Nephron progenitor cell (in vitro differentiated cells): Measurements from ENCODE around the gene MCOLN3.

ENCODE experiments used
- DNase-seq: peaks from one replicate; pipeline ENCODE4 v3.0.0; 2021
- H3K27ac Mint-ChIP-seq: 2 replicates; pipeline ENCODE4 v1.8.0; 2021; ENCODE audit warnings: mild to moderate bottlenecking, moderate library complexity, mixed read lengths
- H3K27me3 Mint-ChIP-seq: 2 replicates; pipeline ENCODE4 v1.8.0; 2021; ENCODE audit warnings: mild to moderate bottlenecking, low read depth, mixed read lengths; ENCODE audit not compliant: poor library complexity
- H3K36me3 Mint-ChIP-seq: 2 replicates; pipeline ENCODE4 v1.8.0; 2021; ENCODE audit warnings: low read depth, mixed read lengths
- H3K4me1 Mint-ChIP-seq: 2 replicates; pipeline ENCODE4 v1.8.0; 2021; ENCODE audit warnings: mixed read lengths
- H3K4me3 Mint-ChIP-seq: 2 replicates; pipeline ENCODE4 v1.8.0; 2021; ENCODE audit warnings: mild to moderate bottlenecking, moderate library complexity, mixed read lengths
- H3K9me3 Mint-ChIP-seq: 2 replicates; pipeline ENCODE4 v1.8.0; 2021; ENCODE audit warnings: mild to moderate bottlenecking, moderate library complexity, mixed read lengths
- TF ChIP-seq, protein P1 (sequence below): fragments of 200-600 bp; sonication (generic); IDR thresholded peaks from 2 replicates; pipeline ENCODE4 v1.5.0; 2021; ENCODE audit warnings: antibody characterized with exemption

Gene MCOLN3

DNA sequence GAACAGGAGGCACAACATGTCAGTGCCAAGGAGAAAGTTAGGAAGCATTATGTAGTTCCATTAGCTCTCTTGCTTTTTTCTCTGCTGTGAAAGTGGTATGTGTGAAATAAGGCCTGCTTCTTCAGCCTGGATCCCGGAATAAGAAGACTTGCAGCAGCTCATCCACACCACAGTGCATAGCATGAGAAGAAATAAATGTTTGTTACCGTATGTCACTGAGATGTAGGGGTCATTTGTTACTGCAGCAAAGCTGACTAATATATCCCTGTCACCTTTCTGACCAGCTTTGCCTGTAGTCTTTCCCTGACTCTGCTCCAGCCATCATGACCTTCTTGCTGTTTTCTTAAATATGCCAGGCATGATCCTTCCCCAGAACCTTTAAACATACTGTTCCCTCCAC is 20.5 kb upstream of the MCOLN3 start:
- no peaks in the 10 kb centered on the region for H3K4me1 Mint-ChIP-seq
- no peak overlapping the region for H3K4me3 Mint-ChIP-seq
- no peaks in the 10 kb centered on the region for H3K36me3 Mint-ChIP-seq
- peaks cover 3% of the 10 kb centered on the region for H3K9me3 Mint-ChIP-seq
- TF ChIP-seq, protein P1, sequence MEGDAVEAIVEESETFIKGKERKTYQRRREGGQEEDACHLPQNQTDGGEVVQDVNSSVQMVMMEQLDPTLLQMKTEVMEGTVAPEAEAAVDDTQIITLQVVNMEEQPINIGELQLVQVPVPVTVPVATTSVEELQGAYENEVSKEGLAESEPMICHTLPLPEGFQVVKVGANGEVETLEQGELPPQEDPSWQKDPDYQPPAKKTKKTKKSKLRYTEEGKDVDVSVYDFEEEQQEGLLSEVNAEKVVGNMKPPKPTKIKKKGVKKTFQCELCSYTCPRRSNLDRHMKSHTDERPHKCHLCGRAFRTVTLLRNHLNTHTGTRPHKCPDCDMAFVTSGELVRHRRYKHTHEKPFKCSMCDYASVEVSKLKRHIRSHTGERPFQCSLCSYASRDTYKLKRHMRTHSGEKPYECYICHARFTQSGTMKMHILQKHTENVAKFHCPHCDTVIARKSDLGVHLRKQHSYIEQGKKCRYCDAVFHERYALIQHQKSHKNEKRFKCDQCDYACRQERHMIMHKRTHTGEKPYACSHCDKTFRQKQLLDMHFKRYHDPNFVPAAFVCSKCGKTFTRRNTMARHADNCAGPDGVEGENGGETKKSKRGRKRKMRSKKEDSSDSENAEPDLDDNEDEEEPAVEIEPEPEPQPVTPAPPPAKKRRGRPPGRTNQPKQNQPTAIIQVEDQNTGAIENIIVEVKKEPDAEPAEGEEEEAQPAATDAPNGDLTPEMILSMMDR = no peak
- no peak overlapping the region for H3K27ac Mint-ChIP-seq
- DNase-seq = no peak
- peaks cover 3% of the 10 kb centered on the region for H3K27me3 Mint-ChIP-seq

DNA sequence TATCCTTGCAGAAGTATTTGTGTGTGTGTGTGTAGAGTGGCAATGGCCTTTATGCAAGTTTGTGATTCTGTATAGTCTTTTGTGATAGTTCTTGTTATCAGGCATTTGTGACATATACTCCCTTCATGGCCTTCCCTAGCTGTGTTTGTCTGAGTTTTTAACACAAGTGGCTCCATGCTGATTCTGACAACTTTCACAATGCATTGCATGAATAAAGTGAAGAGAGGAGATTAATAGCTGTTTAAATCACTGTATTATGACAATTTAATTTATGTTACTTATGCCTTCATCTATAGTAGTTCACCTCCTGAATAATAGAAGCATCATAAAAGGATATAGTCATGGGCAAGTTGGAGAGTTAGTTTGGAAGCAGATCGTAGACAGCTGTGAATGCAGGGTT is 17.2 kb upstream of the MCOLN3 start:
- TF ChIP-seq, protein P1 = no peak
- Mint-ChIP-seq H3K36me3 (no peaks in the 10 kb centered on the region), H3K4me1 (peaks cover 21% of the 10 kb centered on the region), H3K27ac (no peak overlapping the region), H3K4me3 (no peak overlapping the region), H3K9me3 (no peaks in the 10 kb centered on the region), H3K27me3 (peaks cover 3% of the 10 kb centered on the region)
- no peak for DNase-seq

DNA sequence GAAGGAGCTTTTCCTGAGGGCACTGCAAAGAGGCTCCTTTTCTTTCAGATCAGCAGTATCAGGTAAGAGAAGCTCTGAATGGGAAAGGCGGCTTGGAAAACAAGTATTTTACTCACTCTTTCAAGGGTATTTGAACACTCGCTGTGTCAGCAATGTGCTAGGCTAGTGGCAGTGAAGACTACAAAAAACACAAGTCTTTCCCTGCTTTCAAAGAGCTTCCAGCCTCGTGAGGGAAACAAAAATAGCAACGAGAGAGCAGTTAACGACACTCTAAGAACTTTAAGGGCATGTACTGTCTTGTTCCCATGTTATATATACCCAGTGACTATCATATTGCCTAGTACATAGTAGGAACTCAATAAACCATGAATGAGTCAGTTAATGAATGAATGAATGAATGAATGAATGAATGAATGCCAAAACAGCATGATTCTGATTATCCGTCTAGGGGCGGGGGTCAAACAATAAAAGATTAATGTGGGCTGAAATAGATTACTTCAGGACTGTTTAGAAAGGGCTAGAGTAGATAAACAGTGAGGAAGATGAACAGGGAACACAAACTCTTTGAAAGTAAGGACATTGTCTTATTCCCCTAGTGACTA is 14.2 kb upstream of the MCOLN3 start:
- Mint-ChIP-seq H3K9me3 (no peaks in the 10 kb centered on the region), H3K27ac (peak overlapping the region; percentile 50), H3K36me3 (no peaks in the 10 kb centered on the region), H3K4me1 (peaks cover 27% of the 10 kb centered on the region), H3K4me3 (peak overlapping the region; percentile 89), H3K27me3 (peaks cover 13% of the 10 kb centered on the region)
- DNase-seq = no peak
- TF ChIP-seq, protein P1 = no peak

DNA sequence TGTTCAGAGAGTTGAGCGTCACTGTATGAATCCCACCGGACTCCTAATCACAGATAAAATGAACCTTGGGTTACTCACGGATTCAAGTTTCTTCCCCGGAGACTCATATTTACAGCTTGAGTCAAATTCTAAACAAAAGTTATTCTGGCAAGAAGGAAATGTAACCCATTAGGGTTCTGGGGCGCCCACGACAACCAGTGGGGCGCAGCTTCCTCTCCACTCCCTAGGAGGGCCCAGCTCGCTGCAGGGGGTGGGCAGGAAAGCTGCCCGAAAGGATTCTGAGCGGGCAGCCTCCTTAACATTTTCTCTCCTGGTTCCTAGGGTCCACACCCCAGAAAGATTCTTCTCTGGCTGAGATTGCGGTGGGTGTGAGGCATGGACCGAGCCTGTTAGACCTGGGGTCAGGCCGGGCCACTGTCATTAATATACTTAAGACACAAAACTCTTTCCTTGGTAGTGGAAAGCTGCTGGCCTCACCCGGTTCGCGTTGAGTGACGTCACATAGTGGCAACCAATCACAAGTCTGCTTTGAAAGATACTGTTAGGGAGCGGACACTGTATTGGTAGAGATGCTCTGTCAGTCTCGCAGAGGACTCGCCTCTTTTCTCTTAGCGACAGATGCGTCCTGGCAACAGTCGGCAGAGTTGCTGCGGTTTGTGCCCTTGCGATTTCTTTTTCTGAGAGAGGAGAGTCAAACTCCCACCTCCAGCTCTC is 13.6 kb upstream of the MCOLN3 start:
- peaks cover 18% of the 10 kb centered on the region for H3K27me3 Mint-ChIP-seq
- peak overlapping the region; percentile 89 for H3K4me3 Mint-ChIP-seq
- no peaks in the 10 kb centered on the region for H3K36me3 Mint-ChIP-seq
- peaks cover 27% of the 10 kb centered on the region for H3K4me1 Mint-ChIP-seq
- peak overlapping the region; percentile 78 for H3K27ac Mint-ChIP-seq
- TF ChIP-seq, protein P1 = no peak
- DNase-seq = peak; percentile 91
- H3K9me3 Mint-ChIP-seq = no peaks in the 10 kb centered on the region

DNA sequence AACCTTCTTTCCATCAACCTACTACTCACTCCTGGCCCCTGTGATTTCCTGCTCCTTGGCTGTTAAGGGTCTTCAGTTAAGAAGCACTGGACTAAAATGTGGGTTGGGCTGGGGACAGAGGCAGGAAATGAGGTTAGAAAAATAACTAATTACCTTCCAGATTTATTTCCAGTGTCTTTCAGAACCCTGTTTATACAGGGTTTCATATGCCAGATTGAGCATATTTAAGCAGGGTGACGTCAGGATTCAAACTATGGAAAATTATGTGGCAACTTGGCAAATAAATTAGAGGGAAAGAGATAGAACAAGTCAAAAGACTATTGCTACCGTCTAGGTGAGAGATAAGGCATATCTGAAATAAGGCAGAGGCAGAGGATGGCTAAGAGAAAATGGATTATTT is 11.7 kb upstream of the MCOLN3 start:
- TF ChIP-seq, protein P1 = no peak
- no peak overlapping the region for H3K27ac Mint-ChIP-seq

DNA sequence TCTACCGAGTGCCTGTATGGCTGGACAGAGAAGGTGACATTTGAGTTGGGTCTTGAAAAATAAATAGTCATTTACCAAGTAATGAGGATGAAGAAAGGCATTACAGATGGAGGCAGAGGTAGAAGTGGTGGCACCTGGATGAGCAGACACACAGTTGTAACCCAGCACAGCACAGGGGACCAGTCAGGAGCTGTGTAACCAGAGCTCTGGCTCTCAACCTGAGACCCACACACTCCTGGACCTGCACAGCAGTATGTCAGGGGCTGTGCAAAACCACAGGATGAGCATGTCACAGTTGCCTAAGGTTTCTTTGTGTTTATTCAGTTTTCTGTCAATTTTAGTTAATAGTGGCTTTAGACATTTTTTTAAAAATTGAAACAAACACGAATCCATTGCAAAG is 11.3 kb upstream of the MCOLN3 start:
- TF ChIP-seq, protein P1 = no peak
- peaks cover 15% of the 10 kb centered on the region for H3K27me3 Mint-ChIP-seq
- H3K4me3 Mint-ChIP-seq = no peak overlapping the region
- no peaks in the 10 kb centered on the region for H3K36me3 Mint-ChIP-seq
- peaks cover 27% of the 10 kb centered on the region for H3K4me1 Mint-ChIP-seq
- no peak for DNase-seq
- H3K27ac Mint-ChIP-seq = no peak overlapping the region
- no peaks in the 10 kb centered on the region for H3K9me3 Mint-ChIP-seq

More for the DNA sequence above, 11.7 kb upstream of the MCOLN3 start:
- Mint-ChIP-seq H3K27me3 (peaks cover 16% of the 10 kb centered on the region), H3K4me3 (no peak overlapping the region), H3K4me1 (peaks cover 27% of the 10 kb centered on the region), H3K9me3 (no peaks in the 10 kb centered on the region), H3K36me3 (no peaks in the 10 kb centered on the region)
- no peak for DNase-seq
